OCI-LY1 (cell line): Measurements from ENCODE around the gene PAFAH2.

Experiments used
- H2AFZ ChIP-seq: fragments of 200-600 bp; sonication (generic), shearing (Covaris generic); 2 replicates; pipeline ENCODE4 v1.6.0; 2014; ENCODE audit warnings: antibody characterized with exemption, mild to moderate bottlenecking, low read length
- H3F3A ChIP-seq: fragments of 200-600 bp; sonication (generic), shearing (Covaris generic); 2 replicates; pipeline ENCODE4 v1.6.0; 2014; ENCODE audit warnings: mild to moderate bottlenecking, antibody characterized with exemption, low read length, moderate library complexity; ENCODE audit not compliant: insufficient read depth
- H3K27ac ChIP-seq: fragments of 200-600 bp; sonication (generic); 2 replicates; pipeline ENCODE4 v1.5.1; 2014; ENCODE audit warnings: low read length, mixed run types, mild to moderate bottlenecking, low read depth; ENCODE audit not compliant: poor library complexity, severe bottlenecking
- H3K27me3 ChIP-seq: fragments of 200-600 bp; sonication (generic); 2 replicates; pipeline ENCODE4 v1.6.0; 2014; ENCODE audit warnings: antibody characterized with exemption, mild to moderate bottlenecking, low read length, moderate library complexity; ENCODE audit not compliant: insufficient read depth
- H3K36me3 ChIP-seq: fragments of 200-600 bp; sonication (generic); 2 replicates; pipeline ENCODE4 v1.6.1; 2014; ENCODE audit warnings: mild to moderate bottlenecking, antibody characterized with exemption, low read length, moderate library complexity, mixed read lengths; ENCODE audit not compliant: insufficient read depth
- H3K4me1 ChIP-seq: fragments of 200-600 bp; sonication (generic); 2 replicates; pipeline ENCODE4 v1.5.1; 2014; ENCODE audit warnings: mild to moderate bottlenecking, low read length, moderate library complexity; ENCODE audit not compliant: insufficient read depth, severe bottlenecking
- H3K4me2 ChIP-seq: fragments of 200-600 bp; sonication (generic), shearing (Covaris generic); 2 replicates; pipeline ENCODE4 v1.6.1; 2014; ENCODE audit warnings: low read length
- H3K4me3 ChIP-seq: fragments of 200-600 bp; sonication (generic); 2 replicates; pipeline ENCODE4 v1.5.1; 2014; ENCODE audit warnings: low read length, low read depth, mild to moderate bottlenecking, mixed read lengths; ENCODE audit not compliant: poor library complexity, severe bottlenecking
- H3K79me2 ChIP-seq: fragments of 200-600 bp; shearing (Covaris generic); 2 replicates; pipeline ENCODE4 v1.6.1; 2016; ENCODE audit warnings: mixed run types, low read length, mixed read lengths; ENCODE audit not compliant: insufficient read depth
- H3K9ac ChIP-seq: fragments of 200-600 bp; sonication (generic), shearing (Covaris generic); 2 replicates; pipeline ENCODE4 v1.6.1; 2014; ENCODE audit warnings: mild to moderate bottlenecking, low read length, mixed read lengths
- H3K9me2 ChIP-seq: fragments of 200-600 bp; sonication (generic), shearing (Covaris generic); 2 replicates; pipeline ENCODE4 v1.6.1; 2014; ENCODE audit warnings: low read depth, mild to moderate bottlenecking, low read length, mixed read lengths
- H3K9me3 ChIP-seq: fragments of 200-600 bp; shearing (Covaris generic); 2 replicates; pipeline ENCODE4 v1.6.1; 2014; ENCODE audit warnings: low read length, mixed read lengths
- H4K20me1 ChIP-seq: fragments of 200-600 bp; sonication (generic), shearing (Covaris generic); 2 replicates; pipeline ENCODE4 v1.6.0; 2016; ENCODE audit warnings: mild to moderate bottlenecking, low read length; ENCODE audit not compliant: insufficient read depth
- CTCF ChIP-seq: fragments of 200-600 bp; sonication (generic), shearing (Covaris generic); IDR thresholded peaks from 2 replicates; pipeline ENCODE4 v1.5.1; 2017; ENCODE audit warnings: mild to moderate bottlenecking, antibody characterized with exemption, low read length, moderate library complexity, mixed read lengths
- EZH2 ChIP-seq: fragments of 200-600 bp; sonication (generic), shearing (Covaris generic); IDR thresholded peaks from 2 replicates; pipeline ENCODE4 v1.8.0; 2017; ENCODE audit warnings: borderline replicate concordance, mixed run types, mild to moderate bottlenecking, antibody characterized with exemption, low read length, moderate library complexity, mixed read lengths

The PAFAH2 gene

GRCh38 chr1:25932321-25932720 lies 65.5 kb downstream of the PAFAH2 start:
- Histone ChIP-seq H3K36me3 (no peaks in the 10 kb centered on the region), H3K4me3 (no peak overlapping the region), H3K27ac (no peak overlapping the region), H4K20me1 (no peaks in the 10 kb centered on the region), H3K9ac (no peak overlapping the region), H3K9me3 (no peaks in the 10 kb centered on the region), H3K4me1 (peaks cover 5% of the 10 kb centered on the region), H3K9me2 (no peaks in the 10 kb centered on the region), H3F3A (no peaks in the 10 kb centered on the region), H3K4me2 (no peak overlapping the region), H3K79me2 (no peaks in the 10 kb centered on the region), H2AFZ (no peak overlapping the region), H3K27me3 (no peaks in the 10 kb centered on the region)
- no peak for TF ChIP-seq CTCF
- no peak for TF ChIP-seq EZH2

- Histone ChIP-seq H3K27me3 (no peaks in the 10 kb centered on the region), H3K4me2 (no peak overlapping the region), H3K79me2 (no peaks in the 10 kb centered on the region), H3K36me3 (no peaks in the 10 kb centered on the region), H3K9me3 (no peaks in the 10 kb centered on the region), H3K27ac (no peak overlapping the region), H4K20me1 (no peaks in the 10 kb centered on the region), H3K9ac (no peak overlapping the region), H3K4me1 (peaks cover 4% of the 10 kb centered on the region), H3K9me2 (no peaks in the 10 kb centered on the region), H3F3A (no peaks in the 10 kb centered on the region), H3K4me3 (no peak overlapping the region), H2AFZ (no peak overlapping the region)
- TF ChIP-seq CTCF (no peak), EZH2 (no peak)
Observed at GRCh38 chr1:25929016-25929415, 68.8 kb downstream of the PAFAH2 start.

GRCh38 chr1:25927521-25928265 lies 70.2 kb downstream of the PAFAH2 start:
- TF ChIP-seq CTCF, result no peak
- no peak for TF ChIP-seq EZH2
- H4K20me1 ChIP-seq, result no peaks in the 10 kb centered on the region
- H3K9me2 ChIP-seq, result no peaks in the 10 kb centered on the region
- no peak overlapping the region for H3K27ac ChIP-seq
- no peak overlapping the region for H2AFZ ChIP-seq
- H3K36me3 ChIP-seq, result no peaks in the 10 kb centered on the region
- H3K4me1 ChIP-seq, result peaks cover 9% of the 10 kb centered on the region
- H3F3A ChIP-seq, result no peaks in the 10 kb centered on the region
- no peaks in the 10 kb centered on the region for H3K79me2 ChIP-seq
- no peak overlapping the region for H3K4me2 ChIP-seq
- no peak overlapping the region for H3K4me3 ChIP-seq
- peaks cover under 1% of the 10 kb centered on the region; the same call in 1 of the 2 replicates for H3K27me3 ChIP-seq
- no peak overlapping the region for H3K9ac ChIP-seq
- no peaks in the 10 kb centered on the region for H3K9me3 ChIP-seq
